Left lung (tissue), 10 donors: ENCODE measurements around the gene PPP1R18. TPM values are rescaled to one million over a fixed set of nuclear protein-coding genes. Genes with fewer than 3 reads are reported as not detected.

Experiments
- ATAC-seq: fragments of 200-7000 bp; cut with Tn5 transposase; one replicate; pipeline ENCODE4 v1.9.1; 2020; ENCODE audit warnings: moderate library complexity
- DNase-seq, 4 donors: peaks; one replicate each; pipeline ENCODE4 v3.0.0-alpha.2; 2013 to 2020
- H3K27ac ChIP-seq, 2 donors: fragments of 200-600 bp; sonication (generic) in 1 of 2; one replicate each; pipeline versions ENCODE4 v1.5.0 to v1.8.0; 2020 to 2021
- H3K27me3 ChIP-seq, 2 donors: fragments of 200-600 bp; sonication (generic) in 1 of 2; one replicate each; pipeline versions ENCODE4 v1.5.0 to v1.8.0; 2020 to 2021
- H3K36me3 ChIP-seq, 2 donors: fragments of 200-600 bp; sonication (generic) in 1 of 2; one replicate each; pipeline versions ENCODE4 v1.5.0 to v1.8.0; 2020 to 2021
- H3K4me1 ChIP-seq, 2 donors: fragments of 200-600 bp; one replicate each; pipeline ENCODE4 v1.8.0; 2021
- H3K4me3 ChIP-seq, 2 donors: fragments of 200-600 bp; sonication (generic) in 1 of 2; one replicate each; pipeline versions ENCODE4 v1.5.0 to v1.8.0; 2020 to 2021; ENCODE audit warnings: mild to moderate bottlenecking in 1 of 2
- H3K9me3 ChIP-seq, 2 donors: fragments of 200-600 bp; sonication (generic) in 1 of 2; one replicate each; pipeline versions ENCODE4 v1.5.0 to v1.8.0; 2020 to 2021
- CTCF ChIP-seq, 2 donors: fragments of 200-600 bp; sonication (generic) in 1 of 2; IDR thresholded peaks; one replicate each; pipeline versions ENCODE4 v1.5.0 to v1.8.0; 2021; ENCODE audit warnings: antibody characterized with exemption in 2 of 2
- intact Hi-C, 2 donors: fragments of 100-400 bp; cut with DNase I; formaldehyde crosslinking; loops; one replicate each; pipeline versions ENCODE4 v1.11.2 to v1.14.2; 2022
- polyA plus RNA-seq, 6 donors: library from polyadenylated mRNA; unstranded; fragments of 120-200 nt; gene quantifications; one replicate each; pipeline ENCODE4 v1.2.1, GENCODE V29; 2013; ENCODE audit not compliant: insufficient read length in 6 of 6
- total RNA-seq, 2 donors: library from RNA; stranded (reverse); fragmentation: NEBNext Ultra II Directional; extraction: Animal tissue kit (Norgen Biotek cat#: 25700); gene quantifications; one replicate each; pipeline ENCODE4 v1.2.1, GENCODE V29; 2021
- donor health status: DM: no; HTN: yes; CAD: no.
- donor health status: DM: no; HTN: no; CAD: no.

PPP1R18 gene
- total and polyA plus RNA-seq, 8 donors, result 36.7 to 117 (median 42.8) TPM

GRCh38 chr6:30721198-30722024 is 35.0 kb upstream of the PPP1R18 start:
- intact Hi-C loops, result loop anchor here in 1 of 2 donors (2.0 kb wide), 1 partner anchor 43 kb away; no protein-coding TSS in a partner anchor
- Histone ChIP-seq H3K9me3 (no peaks in the 10 kb centered on the region), H3K36me3 (peaks cover 8 to 48% of the 10 kb centered on the region in 2 donors), H3K4me1 (peaks cover 30 to 72% of the 10 kb centered on the region in 2 donors), H3K27me3 (no peaks in the 10 kb centered on the region), H3K27ac (peak overlapping the region; percentile 94), H3K4me3 (peak overlapping the region; percentile 80)
- DNase-seq (peak; percentile 89 to 97 (median 94)), ATAC-seq (peak; percentile 74)
- peak; percentile 46 to 72 for TF ChIP-seq CTCF (IDR thresholded peaks at IDR 0.05)

- no peak for TF ChIP-seq CTCF (IDR thresholded peaks at IDR 0.05)
- ATAC-seq, result peak; percentile 32
- no peaks in the 10 kb centered on the region for H3K27me3 ChIP-seq
- H3K4me3 ChIP-seq, result peak overlapping the region; percentile 80
- peak overlapping the region; percentile 94 for H3K27ac ChIP-seq
- intact Hi-C loops, result no loop called here
- no peaks in the 10 kb centered on the region for H3K9me3 ChIP-seq
- H3K4me1 ChIP-seq, result peaks cover 33 to 73% of the 10 kb centered on the region in 2 donors
- H3K36me3 ChIP-seq, result peaks cover 8 to 42% of the 10 kb centered on the region in 2 donors
- peak; percentile 52 to 89 (median 80) for DNase-seq
Measured at GRCh38 chr6:30720738-30721197, 34.3 kb upstream of the PPP1R18 start.

- intact Hi-C loops, result no loop called here
- Histone ChIP-seq H3K4me3 (peak within 1 kb of the TSS; percentile 80), H3K27me3 (no peaks in the 10 kb centered on the region), H3K9me3 (no peaks in the 10 kb centered on the region), H3K4me1 (peaks cover 33 to 73% of the 10 kb centered on the region in 2 donors), H3K36me3 (peaks cover 8 to 35% of the 10 kb centered on the region in 2 donors), H3K27ac (peak within 1 kb of the TSS; percentile 94)
- ATAC-seq (peak; percentile 79), DNase-seq (peak; percentile 95 to 99 (median 98))
- no peak for TF ChIP-seq CTCF (IDR thresholded peaks at IDR 0.05)
Measured at GRCh38 chr6:30719791-30720737, 33.6 kb upstream of the PPP1R18 start, which contains the start of gene TUBB. Gene TUBB (plus strand): TSS chr6:30720352. CDS start chr6:30720507, 155 bp downstream.

- Histone ChIP-seq H3K9me3 (no peaks in the 10 kb centered on the region), H3K27me3 (no peaks in the 10 kb centered on the region), H3K4me3 (peak overlapping the region; percentile 80), H3K27ac (peak overlapping the region; percentile 94), H3K4me1 (peaks cover 33 to 66% of the 10 kb centered on the region in 2 donors), H3K36me3 (peaks cover 8 to 33% of the 10 kb centered on the region in 2 donors)
- ATAC-seq (no peak), DNase-seq (peak in 1 of 4 donors; percentile 20)
- TF ChIP-seq CTCF (IDR thresholded peaks at IDR 0.05), result no peak
- intact Hi-C loops, result no loop called here
Measured at GRCh38 chr6:30719356-30719755, 32.9 kb upstream of the PPP1R18 start.
